ENCODE measurements around the gene CBARP.

- no peak for TF ChIP-seq POLR2A (IDR thresholded peaks at IDR 0.05)
- no peak for TF ChIP-seq CTCF (IDR thresholded peaks at IDR 0.05)
- peak in 2 of 4 donors; percentile 56 to 57 for TF ChIP-seq EP300 (IDR thresholded peaks at IDR 0.05)
These were observed 27.2 kb upstream of the CBARP start for GRCh38 chr19:1264801-1265614.

All from upper lobe of left lung (tissue), 4 donors.